Measurements from ENCODE around the gene DBET.
"Not testable (repeated sequence)": the region's sequence is repeated elsewhere in the genome, so short reads cannot be mapped to it uniquely, and the experiment has no call there.

The DBET gene

GRCh38 chr4:190112879-190113278 is 48.6 kb downstream of the DBET start:
- not testable (repeated sequence) for H3K27ac ChIP-seq (replicated peaks); H3K4me3 ChIP-seq (replicated peaks; ENCODE audit: insufficient read depth, low read length); H3K27me3 ChIP-seq (ENCODE audit: insufficient read depth, poor library complexity, severe bottlenecking); DNase-seq (ENCODE audit: low read depth in 1 of 2, low spot score in 1 of 2)

DNA sequence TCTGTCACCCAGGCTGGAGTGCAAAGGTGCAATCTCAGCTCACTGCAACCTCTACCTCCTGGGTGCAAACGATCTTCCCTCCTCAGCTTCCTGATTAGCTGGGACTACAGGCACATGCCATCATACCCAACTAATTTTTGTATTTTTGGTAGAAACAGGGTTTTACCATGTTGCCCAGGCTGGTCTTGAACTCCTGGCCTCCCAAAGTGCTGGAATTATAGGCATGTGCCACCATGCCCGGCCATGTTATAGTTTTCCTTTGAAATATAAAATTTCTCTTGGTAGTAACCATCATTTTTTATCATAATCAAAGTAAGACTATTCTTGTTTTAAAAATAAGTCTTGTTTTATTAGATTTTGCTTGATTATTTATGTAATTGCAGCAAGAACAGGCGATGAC is 50.7 kb downstream of the DBET start:
- not testable (repeated sequence) for H3K27ac ChIP-seq (replicated peaks)

More for the DNA sequence above, 50.7 kb downstream of the DBET start:
- not testable (repeated sequence) for DNase-seq (ENCODE audit: low read depth in 1 of 2, low spot score in 1 of 2); H3K27me3 ChIP-seq (ENCODE audit: insufficient read depth, poor library complexity, severe bottlenecking); H3K4me3 ChIP-seq (replicated peaks; ENCODE audit: insufficient read depth, low read length)

Data from HL-60 (cell line).